ENCODE results near the gene IQCE.
A peak's percentile ranks its signal among the peaks of the same experiment; 100 is the strongest.

The IQCE gene

GRCh38 chr7:2627258-2628129, 68.7 kb downstream of the IQCE start:
- Histone ChIP-seq H3K9me3 (replicated peaks in 1 of 11) (no peaks in the 10 kb centered on the region), H3K9ac (no peak overlapping the region), H3K4me2 (peak overlapping the region in 2 of 11 experiments; percentile 2 to 18; a peak in 2 of 22 replicates), H3K36me3 (no peaks in the 10 kb centered on the region), H3K4me3 (no peak overlapping the region), H3K27ac (no peak overlapping the region), H3K4me1 (peaks cover 29 to 49% (median 35%) of the 10 kb centered on the region in 10 experiments), H3K27me3 (no peaks in the 10 kb centered on the region), H4K20me1 (peaks cover 0 to 5% (median 0%) of the 10 kb centered on the region in 11 experiments; a peak in 8 of 22 replicates)
- no peak for TF ChIP-seq Cebpa-rat (IDR thresholded peaks at IDR 0.05)

GRCh38 chr7:2628130-2628482, 69.3 kb downstream of the IQCE start:
- H3K27me3 ChIP-seq: no peaks in the 10 kb centered on the region
- no peak overlapping the region for H3K27ac ChIP-seq
- no peaks in the 10 kb centered on the region for H3K36me3 ChIP-seq
- H3K9ac ChIP-seq: peak overlapping the region in 1 of 11 experiments; percentile 2; a peak in 1 of 22 replicates
- H3K4me3 ChIP-seq: no peak overlapping the region
- H3K4me2 ChIP-seq: peak overlapping the region in 2 of 11 experiments; percentile 2 to 18; a peak in 1 of 22 replicates
- no peaks in the 10 kb centered on the region for H3K9me3 ChIP-seq (replicated peaks in 1 of 11)
- peaks cover 27 to 44% (median 31%) of the 10 kb centered on the region in 10 experiments for H3K4me1 ChIP-seq
- H4K20me1 ChIP-seq: peaks cover 0 to 11% (median 6%) of the 10 kb centered on the region in 11 experiments; a peak in 13 of 22 replicates
- TF ChIP-seq Cebpa-rat (IDR thresholded peaks at IDR 0.05): no peak

GRCh38 chr7:2628891-2629290, 70.1 kb downstream of the IQCE start:
- Histone ChIP-seq H3K4me1 (peaks cover 19 to 42% (median 29%) of the 10 kb centered on the region in 10 experiments), H3K36me3 (no peaks in the 10 kb centered on the region), H4K20me1 (peaks cover 0 to 19% (median 14%) of the 10 kb centered on the region in 11 experiments; a peak in 17 of 22 replicates), H3K4me2 (no peak overlapping the region), H3K27me3 (no peaks in the 10 kb centered on the region), H3K9me3 (replicated peaks in 1 of 11) (no peaks in the 10 kb centered on the region), H3K4me3 (no peak overlapping the region), H3K9ac (no peak overlapping the region), H3K27ac (no peak overlapping the region)
- TF ChIP-seq Cebpa-rat (IDR thresholded peaks at IDR 0.05): no peak

- Histone ChIP-seq H3K36me3 (peaks cover under 1 to 8% (median 4%) of the 10 kb centered on the region in 11 experiments; a peak in 13 of 22 replicates), H3K27me3 (no peaks in the 10 kb centered on the region), H3K9ac (0 out of 22 replicates have a peak overlapping the region, but pooled peaks of 1 of the 11 experiments have one; percentile 8), H3K4me1 (peaks cover 17 to 42% (median 28%) of the 10 kb centered on the region in 10 experiments), H4K20me1 (peaks cover 5 to 30% (median 25%) of the 10 kb centered on the region in 11 experiments; a peak in 20 of 22 replicates), H3K4me3 (no peak overlapping the region), H3K9me3 (replicated peaks in 1 of 11) (no peaks in the 10 kb centered on the region), H3K4me2 (no peak overlapping the region), H3K27ac (no peak overlapping the region)
- TF ChIP-seq Cebpa-rat (IDR thresholded peaks at IDR 0.05): no peak
Measured at GRCh38 chr7:2629746-2630681, 71.2 kb downstream of the IQCE start.

- peaks cover 26 to 51% (median 46%) of the 10 kb centered on the region in 11 experiments; a peak in 21 of 22 replicates for H4K20me1 ChIP-seq
- peak within 1 kb of the TSS; percentile 90 to 100 (median 98) for H3K4me2 ChIP-seq
- H3K9me3 ChIP-seq (replicated peaks in 1 of 11): no peaks in the 10 kb centered on the region
- no peak for TF ChIP-seq Cebpa-rat (IDR thresholded peaks at IDR 0.05)
- peak within 1 kb of the TSS; percentile 93 to 98 (median 97) for H3K9ac ChIP-seq
- H3K4me1 ChIP-seq: peaks cover 35 to 52% (median 46%) of the 10 kb centered on the region in 10 experiments
- peak within 1 kb of the TSS; percentile 86 to 96 (median 94) for H3K27ac ChIP-seq
- H3K27me3 ChIP-seq: no peaks in the 10 kb centered on the region
- peak within 1 kb of the TSS; percentile 88 to 100 (median 99) for H3K4me3 ChIP-seq
- H3K36me3 ChIP-seq: peaks cover 12 to 26% (median 15%) of the 10 kb centered on the region in 11 experiments; a peak in 18 of 22 replicates
Measured at GRCh38 chr7:2631946-2632732, 73.4 kb downstream of the IQCE start, which contains the start of gene TTYH3. TSS of gene TTYH3 (plus strand) at chr7:2631986. CDS start at chr7:2632156, 170 bp downstream.

GRCh38 chr7:2632733-2633537, 74.2 kb downstream of the IQCE start:
- no peak for TF ChIP-seq Cebpa-rat (IDR thresholded peaks at IDR 0.05)
- peak overlapping the region; percentile 86 to 96 (median 94) for H3K27ac ChIP-seq
- no peaks in the 10 kb centered on the region for H3K27me3 ChIP-seq
- peak overlapping the region; percentile 93 to 98 (median 97) for H3K9ac ChIP-seq
- H3K9me3 ChIP-seq (replicated peaks in 1 of 11): no peaks in the 10 kb centered on the region
- H4K20me1 ChIP-seq: peaks cover 26 to 59% (median 54%) of the 10 kb centered on the region in 11 experiments; a peak in 21 of 22 replicates
- H3K4me1 ChIP-seq: peaks cover 43 to 60% (median 54%) of the 10 kb centered on the region in 10 experiments
- peak overlapping the region; percentile 90 to 100 (median 98) for H3K4me2 ChIP-seq
- H3K4me3 ChIP-seq: peak overlapping the region; percentile 88 to 100 (median 99)
- peaks cover 12 to 26% (median 15%) of the 10 kb centered on the region in 11 experiments; a peak in 18 of 22 replicates for H3K36me3 ChIP-seq

GRCh38 chr7:2633538-2634266, 74.9 kb downstream of the IQCE start:
- H3K27ac ChIP-seq: peak overlapping the region; percentile 86 to 96 (median 94)

More at GRCh38 chr7:2633538-2634266, 74.9 kb downstream of the IQCE start:
- Histone ChIP-seq H3K9ac (peak overlapping the region; percentile 93 to 98 (median 97)), H3K4me1 (peaks cover 51 to 67% (median 60%) of the 10 kb centered on the region in 10 experiments), H3K36me3 (peaks cover 13 to 26% (median 15%) of the 10 kb centered on the region in 11 experiments; a peak in 18 of 22 replicates), H4K20me1 (peaks cover 26 to 67% (median 62%) of the 10 kb centered on the region in 11 experiments; a peak in 21 of 22 replicates), H3K9me3 (replicated peaks in 1 of 11) (no peaks in the 10 kb centered on the region), H3K4me2 (peak overlapping the region; percentile 90 to 100 (median 98)), H3K27me3 (no peaks in the 10 kb centered on the region), H3K4me3 (peak overlapping the region; percentile 88 to 100 (median 99))
- TF ChIP-seq Cebpa-rat (IDR thresholded peaks at IDR 0.05): no peak

Measured in BLaER1 treated with 17β-estradiol and CSF1 and Interleukin-3, amounts not matched to agents 10 nM and 100 nM (cell line).